ENCODE data around the gene MYH14. TPM values are rescaled to one million over a fixed set of nuclear protein-coding genes. Genes with fewer than 3 reads are reported as not detected.

Gene MYH14
- total and polyA plus RNA-seq, 2 of the 13 experiments (the other 11 are each of a cell fraction or from before 2014, with no cell fraction given): 5.5 to 5.8 TPM

DNA sequence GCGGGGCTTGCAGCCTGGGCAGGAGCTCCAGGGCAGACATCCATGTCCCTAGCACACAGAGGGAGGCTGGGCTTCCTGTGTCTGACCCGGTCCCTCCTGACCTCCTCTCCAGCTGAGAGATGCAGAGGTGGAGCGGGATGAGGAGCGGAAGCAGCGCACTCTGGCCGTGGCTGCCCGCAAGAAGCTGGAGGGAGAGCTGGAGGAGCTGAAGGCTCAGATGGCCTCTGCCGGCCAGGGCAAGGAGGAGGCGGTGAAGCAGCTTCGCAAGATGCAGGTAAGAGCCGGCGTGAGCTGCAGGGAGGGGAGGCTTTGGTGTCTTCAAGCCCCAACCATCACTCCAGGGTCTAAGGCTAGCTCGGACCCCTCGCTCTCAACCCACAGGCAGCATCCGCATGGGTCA lies 87.4 kb downstream of the MYH14 start:
- in situ Hi-C loops (cut with HindIII; ENCODE audit: extremely low pct_ligation_motif_present, low pct_unique_long_range_greater_than_20kb) (no loop called here), intact Hi-C loops (cut with micrococcal nuclease; ENCODE audit: unreplicated experiment) (no loop called here)
- no peak overlapping the region for H2AFZ ChIP-seq (ENCODE audit: low read length)
- H3K27me3 ChIP-seq (ENCODE audit: control insufficient read depth in 1 of 2, insufficient read depth in 2 of 2, low read length in 2 of 2): no peaks in the 10 kb centered on the region
- ChIA-PET CTCF (ENCODE audit: low intra/inter-chr PET ratio, low total read pairs) (no interaction called here), POLR2A (no interaction called here)
- H3K9ac ChIP-seq (ENCODE audit: insufficient read depth, low read depth, low read length): no peak overlapping the region
- WGBS (ENCODE audit: low lambda C conversion rate): 94% methylated on average over 15 of the region's 15 CpGs
- no peaks in the 10 kb centered on the region for H4K20me1 ChIP-seq (ENCODE audit: insufficient read depth, low read length)
- no peak overlapping the region for H3K4me2 ChIP-seq (ENCODE audit: low read depth, low read length)
- no peak for DNase-seq (ENCODE audit: low spot score)
- peaks cover under 1% of the 10 kb centered on the region; the same call in 1 of the 2 replicates for H3K9me3 ChIP-seq (ENCODE audit: low read length)
- H3K27ac ChIP-seq (ENCODE audit: extremely low read length, insufficient read depth, low read length): no peak overlapping the region
- no peaks in the 10 kb centered on the region for H3K4me1 ChIP-seq (ENCODE audit: insufficient read depth, low read length)
- H3K36me3 ChIP-seq (replicated peaks in 1 of 2; ENCODE audit: control insufficient read depth in 1 of 2, insufficient read depth in 2 of 2, low read length in 2 of 2): peaks cover 1 to 8% of the 10 kb centered on the region in 2 experiments; a peak in 2 of 5 replicates
- no peak overlapping the region for H3K4me3 ChIP-seq (replicated peaks in 1 of 3; ENCODE audit: insufficient read depth in 1 of 3, low read depth in 2 of 3, low read length in 3 of 3)
- TF ChIP-seq ZNF484 (CRISPR knock-in tag; IDR thresholded peaks at IDR 0.05; ENCODE audit: borderline replicate concordance, low read depth): no peak
- TF ChIP-seq, protein P1, sequence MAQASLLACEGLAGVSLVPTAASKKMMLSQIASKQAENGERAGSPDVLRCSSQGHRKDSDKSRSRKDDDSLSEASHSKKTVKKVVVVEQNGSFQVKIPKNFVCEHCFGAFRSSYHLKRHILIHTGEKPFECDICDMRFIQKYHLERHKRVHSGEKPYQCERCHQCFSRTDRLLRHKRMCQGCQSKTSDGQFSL (CRISPR knock-in tag; IDR thresholded peaks at IDR 0.05): no peak
- TF ChIP-seq, protein P2, sequence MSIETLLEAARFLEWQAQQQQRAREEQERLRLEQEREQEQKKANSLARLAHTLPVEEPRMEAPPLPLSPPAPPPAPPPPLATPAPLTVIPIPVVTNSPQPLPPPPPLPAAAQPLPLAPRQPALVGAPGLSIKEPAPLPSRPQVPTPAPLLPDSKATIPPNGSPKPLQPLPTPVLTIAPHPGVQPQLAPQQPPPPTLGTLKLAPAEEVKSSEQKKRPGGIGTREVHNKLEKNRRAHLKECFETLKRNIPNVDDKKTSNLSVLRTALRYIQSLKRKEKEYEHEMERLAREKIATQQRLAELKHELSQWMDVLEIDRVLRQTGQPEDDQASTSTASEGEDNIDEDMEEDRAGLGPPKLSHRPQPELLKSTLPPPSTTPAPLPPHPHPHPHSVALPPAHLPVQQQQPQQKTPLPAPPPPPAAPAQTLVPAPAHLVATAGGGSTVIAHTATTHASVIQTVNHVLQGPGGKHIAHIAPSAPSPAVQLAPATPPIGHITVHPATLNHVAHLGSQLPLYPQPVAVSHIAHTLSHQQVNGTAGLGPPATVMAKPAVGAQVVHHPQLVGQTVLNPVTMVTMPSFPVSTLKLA (IDR thresholded peaks at IDR 0.05): no peak
- TF ChIP-seq, protein P3, sequence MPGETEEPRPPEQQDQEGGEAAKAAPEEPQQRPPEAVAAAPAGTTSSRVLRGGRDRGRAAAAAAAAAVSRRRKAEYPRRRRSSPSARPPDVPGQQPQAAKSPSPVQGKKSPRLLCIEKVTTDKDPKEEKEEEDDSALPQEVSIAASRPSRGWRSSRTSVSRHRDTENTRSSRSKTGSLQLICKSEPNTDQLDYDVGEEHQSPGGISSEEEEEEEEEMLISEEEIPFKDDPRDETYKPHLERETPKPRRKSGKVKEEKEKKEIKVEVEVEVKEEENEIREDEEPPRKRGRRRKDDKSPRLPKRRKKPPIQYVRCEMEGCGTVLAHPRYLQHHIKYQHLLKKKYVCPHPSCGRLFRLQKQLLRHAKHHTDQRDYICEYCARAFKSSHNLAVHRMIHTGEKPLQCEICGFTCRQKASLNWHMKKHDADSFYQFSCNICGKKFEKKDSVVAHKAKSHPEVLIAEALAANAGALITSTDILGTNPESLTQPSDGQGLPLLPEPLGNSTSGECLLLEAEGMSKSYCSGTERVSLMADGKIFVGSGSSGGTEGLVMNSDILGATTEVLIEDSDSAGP (CRISPR knock-in tag; IDR thresholded peaks at IDR 0.05; ENCODE audit: borderline replicate concordance): no peak
- TF ChIP-seq ZNF10 (CRISPR knock-in tag; IDR thresholded peaks at IDR 0.05; ENCODE audit: borderline replicate concordance, low read depth): no peak
- no peak for TF ChIP-seq KDM5A (IDR thresholded peaks at IDR 0.05; ENCODE audit: borderline replicate concordance, low read length)
- no peak for TF ChIP-seq ZNF350 (CRISPR knock-in tag; IDR thresholded peaks at IDR 0.05; ENCODE audit: borderline replicate concordance, low read depth)
- TF ChIP-seq ZNF629 (CRISPR knock-in tag; conservative IDR thresholded peaks at IDR 0.05): no peak
- TF ChIP-seq ATAD3A (CRISPR knock-in tag; IDR thresholded peaks at IDR 0.05): no peak
- TF ChIP-seq KAT7 (CRISPR knock-in tag; IDR thresholded peaks at IDR 0.05; ENCODE audit: borderline replicate concordance): no peak
- TF ChIP-seq ZNF446 (CRISPR knock-in tag; IDR thresholded peaks at IDR 0.05): no peak
- TF ChIP-seq, protein P4, sequence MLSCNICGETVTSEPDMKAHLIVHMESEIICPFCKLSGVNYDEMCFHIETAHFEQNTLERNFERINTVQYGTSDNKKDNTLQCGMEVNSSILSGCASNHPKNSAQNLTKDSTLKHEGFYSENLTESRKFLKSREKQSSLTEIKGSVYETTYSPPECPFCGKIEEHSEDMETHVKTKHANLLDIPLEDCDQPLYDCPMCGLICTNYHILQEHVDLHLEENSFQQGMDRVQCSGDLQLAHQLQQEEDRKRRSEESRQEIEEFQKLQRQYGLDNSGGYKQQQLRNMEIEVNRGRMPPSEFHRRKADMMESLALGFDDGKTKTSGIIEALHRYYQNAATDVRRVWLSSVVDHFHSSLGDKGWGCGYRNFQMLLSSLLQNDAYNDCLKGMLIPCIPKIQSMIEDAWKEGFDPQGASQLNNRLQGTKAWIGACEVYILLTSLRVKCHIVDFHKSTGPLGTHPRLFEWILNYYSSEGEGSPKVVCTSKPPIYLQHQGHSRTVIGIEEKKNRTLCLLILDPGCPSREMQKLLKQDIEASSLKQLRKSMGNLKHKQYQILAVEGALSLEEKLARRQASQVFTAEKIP (CRISPR knock-in tag; IDR thresholded peaks at IDR 0.05; ENCODE audit: borderline replicate concordance): no peak
- TF ChIP-seq FOSL2 (CRISPR knock-in tag; IDR thresholded peaks at IDR 0.05): no peak
- TF ChIP-seq, protein P5, sequence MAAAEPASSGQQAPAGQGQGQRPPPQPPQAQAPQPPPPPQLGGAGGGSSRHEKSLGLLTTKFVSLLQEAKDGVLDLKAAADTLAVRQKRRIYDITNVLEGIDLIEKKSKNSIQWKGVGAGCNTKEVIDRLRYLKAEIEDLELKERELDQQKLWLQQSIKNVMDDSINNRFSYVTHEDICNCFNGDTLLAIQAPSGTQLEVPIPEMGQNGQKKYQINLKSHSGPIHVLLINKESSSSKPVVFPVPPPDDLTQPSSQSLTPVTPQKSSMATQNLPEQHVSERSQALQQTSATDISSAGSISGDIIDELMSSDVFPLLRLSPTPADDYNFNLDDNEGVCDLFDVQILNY (CRISPR knock-in tag; conservative IDR thresholded peaks at IDR 0.05): no peak
- BruUV-seq (replicated peaks): no TSS peak
- no peaks in the 10 kb centered on the region for H3K79me2 ChIP-seq (ENCODE audit: insufficient read depth, low read length)
- FAIRE-seq: no peak
- no peak for ATAC-seq
